Measurements from ENCODE around the gene SH3BP5L. TPM values are rescaled to one million over a fixed set of nuclear protein-coding genes. Genes with fewer than 3 reads are reported as not detected.
A peak's percentile ranks its signal among the peaks of the same experiment; 100 is the strongest.

SH3BP5L gene
- total and polyA plus RNA-seq, 10 of the 15 experiments (the other 5 are each of a cell fraction or from before 2014, with no cell fraction given): 1.1 to 22.8 (median 10.9) TPM

DNA sequence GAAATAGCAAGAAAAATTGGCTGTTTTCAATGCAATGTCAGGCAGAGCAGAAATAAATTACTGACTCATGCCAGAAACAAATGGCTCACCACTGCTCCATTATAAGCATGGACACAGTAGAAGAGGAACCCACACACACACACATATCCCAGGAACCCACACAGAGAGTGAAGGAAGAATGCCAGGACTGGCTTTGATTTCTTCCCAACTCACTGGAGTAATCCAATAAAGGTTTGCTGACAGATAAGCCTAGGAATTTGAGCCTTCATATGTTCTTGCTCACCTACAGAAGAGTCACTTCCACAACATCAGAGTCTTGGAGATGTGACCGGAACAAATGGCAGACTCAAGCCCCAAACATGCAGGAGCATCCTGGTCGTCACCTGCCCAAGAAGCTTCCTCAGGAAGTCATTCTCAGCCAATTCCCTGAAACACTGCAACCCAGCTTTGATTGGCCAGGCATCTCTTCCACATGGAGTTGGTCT is 2.2 kb downstream of the SH3BP5L start:
- in situ Hi-C loops (cut with MboI): no loop called here

More for the DNA sequence above, 2.2 kb downstream of the SH3BP5L start:
- Histone ChIP-seq H3K4me3 (peak overlapping the region; percentile 79; the same call in 1 of the 2 replicates), H3K9me3 (replicated peaks; ENCODE audit: control insufficient read depth, insufficient read depth, low read length) (no peaks in the 10 kb centered on the region), H4K20me1 (ENCODE audit: control insufficient read depth, insufficient read depth) (no peaks in the 10 kb centered on the region; the same call in 1 of the 2 replicates), H3K36me3 (ENCODE audit: control insufficient read depth in 2 of 2, insufficient read depth in 2 of 2, low read length in 1 of 2) (peaks cover 2 to 19% of the 10 kb centered on the region in 2 experiments), H3K4me2 (ENCODE audit: control insufficient read depth, insufficient read depth) (peak overlapping the region; percentile 97), H3K27me3 (replicated peaks in 1 of 2; ENCODE audit: control insufficient read depth in 2 of 2, insufficient read depth in 2 of 2, low read length in 1 of 2) (no peaks in the 10 kb centered on the region), H3K79me2 (ENCODE audit: control insufficient read depth, insufficient read depth, low read length) (peaks cover 40% of the 10 kb centered on the region), H3K9ac (ENCODE audit: control insufficient read depth, insufficient read depth, low read length) (no peak overlapping the region), H3K4me1 (ENCODE audit: control insufficient read depth, insufficient read depth, low read length) (peaks cover 22% of the 10 kb centered on the region), H2AFZ (ENCODE audit: control insufficient read depth, low read depth, low read length) (no peak overlapping the region), H3K27ac (ENCODE audit: control insufficient read depth, insufficient read depth) (no peak overlapping the region)
- DNase-seq (ENCODE audit: low read depth, low spot score): no peak
- intact Hi-C loops (cut with micrococcal nuclease; ENCODE audit: unreplicated experiment): loop anchor here (5.0 kb wide), 1 partner anchor 581 kb away; no protein-coding TSS in a partner anchor
- ATAC-seq: no peak
- POLR2A ChIA-PET: interaction anchor here (2.2 kb wide), 1 partner anchor 15 kb away, joined by 17 read pairs; the partner anchor contains the start of gene ZNF672
- WGBS (ENCODE audit: insufficient coverage, insufficient replicate concordance, low lambda C conversion rate, missing lambda C conversion rate): 71% methylated on average over 2 of the region's 2 CpGs
- TF ChIP-seq MYB (IDR thresholded peaks at IDR 0.05; ENCODE audit: borderline replicate concordance, low read depth, low read length) (no peak), POLR2A (IDR thresholded peaks at IDR 0.05; ENCODE audit: low read depth, low read length) (no peak), FOXK2 (IDR thresholded peaks at IDR 0.05) (no peak), E4F1 (IDR thresholded peaks at IDR 0.05; ENCODE audit: borderline replicate concordance, partially characterized antibody) (no peak), SIX5 (IDR thresholded peaks at IDR 0.05; ENCODE audit: low read depth, low read length, severe bottlenecking) (no peak), NFXL1 (IDR thresholded peaks at IDR 0.05; ENCODE audit: borderline replicate concordance) (no peak), ZZZ3 (IDR thresholded peaks at IDR 0.05; ENCODE audit: control insufficient read depth, insufficient read length, low read depth) (no peak), MEF2B (IDR thresholded peaks at IDR 0.05; ENCODE audit: partially characterized antibody, poor library complexity, severe bottlenecking) (no peak), HDAC2 (IDR thresholded peaks at IDR 0.05) (no peak), TAF1 (IDR thresholded peaks at IDR 0.05; ENCODE audit: borderline replicate concordance, low read depth, low read length) (no peak), FOS (IDR thresholded peaks at IDR 0.05; ENCODE audit: borderline replicate concordance, extremely low read depth, insufficient read length) (no peak), KLF5 (IDR thresholded peaks at IDR 0.05; ENCODE audit: partially characterized antibody) (no peak), CBX3 (IDR thresholded peaks at IDR 0.05; ENCODE audit: borderline replicate concordance, low read depth) (no peak)
- TF ChIP-seq, protein P1, sequence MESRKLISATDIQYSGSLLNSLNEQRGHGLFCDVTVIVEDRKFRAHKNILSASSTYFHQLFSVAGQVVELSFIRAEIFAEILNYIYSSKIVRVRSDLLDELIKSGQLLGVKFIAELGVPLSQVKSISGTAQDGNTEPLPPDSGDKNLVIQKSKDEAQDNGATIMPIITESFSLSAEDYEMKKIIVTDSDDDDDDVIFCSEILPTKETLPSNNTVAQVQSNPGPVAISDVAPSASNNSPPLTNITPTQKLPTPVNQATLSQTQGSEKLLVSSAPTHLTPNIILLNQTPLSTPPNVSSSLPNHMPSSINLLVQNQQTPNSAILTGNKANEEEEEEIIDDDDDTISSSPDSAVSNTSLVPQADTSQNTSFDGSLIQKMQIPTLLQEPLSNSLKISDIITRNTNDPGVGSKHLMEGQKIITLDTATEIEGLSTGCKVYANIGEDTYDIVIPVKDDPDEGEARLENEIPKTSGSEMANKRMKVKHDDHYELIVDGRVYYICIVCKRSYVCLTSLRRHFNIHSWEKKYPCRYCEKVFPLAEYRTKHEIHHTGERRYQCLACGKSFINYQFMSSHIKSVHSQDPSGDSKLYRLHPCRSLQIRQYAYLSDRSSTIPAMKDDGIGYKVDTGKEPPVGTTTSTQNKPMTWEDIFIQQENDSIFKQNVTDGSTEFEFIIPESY (IDR thresholded peaks at IDR 0.05): no peak
- TF ChIP-seq, protein P2, sequence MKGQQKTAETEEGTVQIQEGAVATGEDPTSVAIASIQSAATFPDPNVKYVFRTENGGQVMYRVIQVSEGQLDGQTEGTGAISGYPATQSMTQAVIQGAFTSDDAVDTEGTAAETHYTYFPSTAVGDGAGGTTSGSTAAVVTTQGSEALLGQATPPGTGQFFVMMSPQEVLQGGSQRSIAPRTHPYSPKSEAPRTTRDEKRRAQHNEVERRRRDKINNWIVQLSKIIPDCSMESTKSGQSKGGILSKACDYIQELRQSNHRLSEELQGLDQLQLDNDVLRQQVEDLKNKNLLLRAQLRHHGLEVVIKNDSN (IDR thresholded peaks at IDR 0.05; ENCODE audit: borderline replicate concordance, extremely low read length, insufficient read depth, low read depth, low read length): no peak
- SMC1A ChIA-PET (ENCODE audit: uncharacterized antibody, unreplicated experiment): interaction anchor here (1.6 to 5.5 kb wide), 2 partner anchors 15 to 18 kb away, joined by 6 to 36 read pairs; no protein-coding TSS in a partner anchor
- FAIRE-seq: no peak
- BruUV-seq (replicated peaks): no TSS peak
- RAD21 ChIA-PET (ENCODE audit: unreplicated experiment): interaction anchor here (2.0 kb wide), 1 partner anchor 14 kb away, joined by 10 read pairs; the partner anchor contains the start of gene ZNF672
- CTCF ChIA-PET: interaction anchor here (1.9 to 2.2 kb wide), 2 partner anchors 14 to 17 kb away, joined by 6 to 11 read pairs; partner anchors contain the start of gene ZNF672
